Measurements from ENCODE around the gene DSG4.

DNA sequence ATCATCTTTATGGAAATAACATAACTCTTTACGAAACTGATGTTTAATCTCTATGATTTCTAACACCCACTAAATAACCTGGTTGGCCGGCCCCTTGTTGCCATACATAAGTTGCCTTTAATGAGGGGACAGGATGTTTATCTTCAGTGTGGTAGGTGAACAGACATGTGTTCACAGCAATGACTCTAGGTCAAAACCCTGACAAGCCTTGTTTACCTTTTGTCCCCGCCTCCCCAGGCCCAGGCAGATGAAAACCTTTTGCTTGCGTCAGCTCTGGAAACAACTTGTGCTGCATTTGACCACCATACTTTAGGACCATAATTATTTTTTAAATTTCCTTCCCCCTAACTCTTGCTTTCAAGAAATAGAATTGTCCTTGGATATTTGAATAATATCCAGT, 2.9 kb upstream of the DSG4 start:
- TF ChIP-seq, protein P1, sequence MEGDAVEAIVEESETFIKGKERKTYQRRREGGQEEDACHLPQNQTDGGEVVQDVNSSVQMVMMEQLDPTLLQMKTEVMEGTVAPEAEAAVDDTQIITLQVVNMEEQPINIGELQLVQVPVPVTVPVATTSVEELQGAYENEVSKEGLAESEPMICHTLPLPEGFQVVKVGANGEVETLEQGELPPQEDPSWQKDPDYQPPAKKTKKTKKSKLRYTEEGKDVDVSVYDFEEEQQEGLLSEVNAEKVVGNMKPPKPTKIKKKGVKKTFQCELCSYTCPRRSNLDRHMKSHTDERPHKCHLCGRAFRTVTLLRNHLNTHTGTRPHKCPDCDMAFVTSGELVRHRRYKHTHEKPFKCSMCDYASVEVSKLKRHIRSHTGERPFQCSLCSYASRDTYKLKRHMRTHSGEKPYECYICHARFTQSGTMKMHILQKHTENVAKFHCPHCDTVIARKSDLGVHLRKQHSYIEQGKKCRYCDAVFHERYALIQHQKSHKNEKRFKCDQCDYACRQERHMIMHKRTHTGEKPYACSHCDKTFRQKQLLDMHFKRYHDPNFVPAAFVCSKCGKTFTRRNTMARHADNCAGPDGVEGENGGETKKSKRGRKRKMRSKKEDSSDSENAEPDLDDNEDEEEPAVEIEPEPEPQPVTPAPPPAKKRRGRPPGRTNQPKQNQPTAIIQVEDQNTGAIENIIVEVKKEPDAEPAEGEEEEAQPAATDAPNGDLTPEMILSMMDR (IDR thresholded peaks at IDR 0.05), result no peak
- no peak for TF ChIP-seq EP300 (IDR thresholded peaks at IDR 0.05)
